GM19397 (cell line): Measurements from ENCODE around the gene DACT2.
"Not testable (repeated sequence)": the region's sequence is repeated elsewhere in the genome, so short reads cannot be mapped to it uniquely, and the experiment has no call there.

Experiments
- ATAC-seq: cut with Tn5 transposase; IDR thresholded peaks from one replicate; pipeline ENCODE4 v1.9.1; 2021; ENCODE audit warnings: mild to moderate bottlenecking, moderate library complexity; ENCODE audit not compliant: unreplicated experiment

DACT2 gene

GRCh38 chr6:168267779-168268178 lies 51.8 kb downstream of the DACT2 start:
- ATAC-seq, result not testable (repeated sequence)

- ATAC-seq, result no peak
Observed at GRCh38 chr6:168265827-168266815, 53.5 kb downstream of the DACT2 start.

- no peak for ATAC-seq
Observed at GRCh38 chr6:168265394-168265793, 54.2 kb downstream of the DACT2 start.

- ATAC-seq, result no peak
Observed at GRCh38 chr6:168264593-168265335, 54.8 kb downstream of the DACT2 start.

GRCh38 chr6:168263351-168263905 lies 56.1 kb downstream of the DACT2 start:
- no peak for ATAC-seq

- no peak for ATAC-seq
Observed at GRCh38 chr6:168261234-168261633, 58.3 kb downstream of the DACT2 start.

GRCh38 chr6:168260420-168260987 lies 59.1 kb downstream of the DACT2 start:
- ATAC-seq, result no peak

GRCh38 chr6:168258795-168259194 lies 60.8 kb downstream of the DACT2 start:
- no peak for ATAC-seq

- no peak for ATAC-seq
Observed at GRCh38 chr6:168256940-168257339, 62.6 kb downstream of the DACT2 start.
